OCI-LY7 (cell line): ENCODE data around the gene EPB41L2. TPM values are rescaled to one million over a fixed set of nuclear protein-coding genes. Genes with fewer than 3 reads are reported as not detected.

ENCODE experiments used
- BruUV-seq: library from RNA; stranded (reverse); fragments of 400-500 nt; replicated peaks from 2 replicates; lab custom pipeline; 2021; lab: Mats Ljungman, UMichigan
- CTCF ChIA-PET: fragments of 300-600 bp; sonication (Branson Sonifier 250); formaldehyde crosslinking; loops from one replicate; lab custom pipeline; 2022; ENCODE audit warnings: antibody characterized with exemption; ENCODE audit not compliant: unreplicated experiment; lab: Charles Lee
- POLR2A ChIA-PET: fragments of 300-600 bp; sonication (Branson Sonifier 250); formaldehyde crosslinking; loops from one replicate; lab custom pipeline; 2022; ENCODE audit warnings: antibody characterized with exemption; lab: Charles Lee
- DNase-seq: peaks from one replicate; pipeline ENCODE4 v3.0.0-alpha.2; 2015; ENCODE audit warnings: low spot score
- H2AFZ ChIP-seq: fragments of 200-600 bp; sonication (generic), shearing (Covaris generic); 2 replicates; pipeline ENCODE4 v1.6.1; 2014; ENCODE audit warnings: mild to moderate bottlenecking, antibody characterized with exemption, low read length, moderate library complexity
- H3K27ac ChIP-seq: fragments of 200-600 bp; sonication (generic); 2 replicates; pipeline ENCODE4 v1.5.1; 2014; ENCODE audit warnings: mixed run types, low read depth, mild to moderate bottlenecking, moderate library complexity, low read length, inconsistent platforms; ENCODE audit not compliant: poor library complexity, severe bottlenecking
- H3K36me3 ChIP-seq: fragments of 200-600 bp; sonication (generic); 2 replicates; pipeline ENCODE4 v1.6.1; 2014; ENCODE audit warnings: mild to moderate bottlenecking, antibody characterized with exemption, low read length, moderate library complexity, mixed read lengths; ENCODE audit not compliant: insufficient read depth
- H3K4me1 ChIP-seq: fragments of 200-600 bp; sonication (generic); 2 replicates; pipeline ENCODE4 v1.5.1; 2014; ENCODE audit warnings: mild to moderate bottlenecking, low read length; ENCODE audit not compliant: insufficient read depth, poor library complexity, severe bottlenecking
- H3K4me2 ChIP-seq: fragments of 200-600 bp; sonication (generic); 2 replicates; pipeline ENCODE4 v1.6.1; 2014; ENCODE audit warnings: mild to moderate bottlenecking, low read length
- H3K4me3 ChIP-seq: fragments of 200-600 bp; sonication (generic); 2 replicates; pipeline ENCODE4 v1.5.1; 2014; ENCODE audit warnings: mild to moderate bottlenecking, low read depth, low read length; ENCODE audit not compliant: poor library complexity, severe bottlenecking
- H3K79me2 ChIP-seq: fragments of 200-600 bp; sonication (generic); 2 replicates; pipeline ENCODE4 v1.6.1; 2016; ENCODE audit warnings: low read depth, mild to moderate bottlenecking, low read length, moderate library complexity, mixed read lengths; ENCODE audit not compliant: insufficient read depth
- H3K9me2 ChIP-seq: fragments of 200-600 bp; sonication (generic); 2 replicates; pipeline ENCODE4 v1.6.1; 2016; ENCODE audit warnings: mild to moderate bottlenecking, low read length, mixed read lengths; ENCODE audit not compliant: insufficient read depth
- H3K9me3 ChIP-seq: fragments of 200-600 bp; sonication (generic); 2 replicates; pipeline ENCODE4 v1.6.1; 2014; ENCODE audit warnings: mild to moderate bottlenecking, mixed run types, low read length, mixed read lengths
- H4K20me1 ChIP-seq: fragments of 200-600 bp; sonication (generic); 2 replicates; pipeline ENCODE4 v1.6.1; 2014; ENCODE audit warnings: mild to moderate bottlenecking, antibody characterized with exemption, low read length, moderate library complexity, mixed read lengths; ENCODE audit not compliant: insufficient read depth
- EZH2phosphoT487 ChIP-seq: fragments of 200-600 bp; sonication (generic); IDR thresholded peaks from 2 replicates; pipeline ENCODE4 v1.6.1; 2018; ENCODE audit warnings: low read depth, borderline replicate concordance, mild to moderate bottlenecking, mixed run types, antibody characterized with exemption, low read length, moderate library complexity, mixed read lengths
- intact Hi-C: fragments of 100-400 bp; cut with micrococcal nuclease; formaldehyde crosslinking; loops from one replicate; pipeline ENCODE4 v1.10.0; 2022; ENCODE audit not compliant: unreplicated experiment
- total RNA-seq, 2 experiments: library from RNA; depleted of rRNA in 1 of 2; stranded (reverse); fragments of >200 nt in 1 of 2; shearing (Covaris generic) in 1 of 2; gene quantifications; 2 replicates each; pipeline ENCODE4 v1.2.3, GENCODE V29; 2014 to 2022
- TF ChIP-seq, protein P1 (sequence below): fragments of 200-600 bp; sonication (generic); conservative IDR thresholded peaks from 2 replicates; pipeline ENCODE4 v1.5.1; 2014; ENCODE audit warnings: mild to moderate bottlenecking, antibody characterized with exemption, low read length, moderate library complexity, mixed read lengths

EPB41L2 gene
- total RNA-seq, 2 experiments from 2014 or later: 36.7 to 138 TPM

DNA sequence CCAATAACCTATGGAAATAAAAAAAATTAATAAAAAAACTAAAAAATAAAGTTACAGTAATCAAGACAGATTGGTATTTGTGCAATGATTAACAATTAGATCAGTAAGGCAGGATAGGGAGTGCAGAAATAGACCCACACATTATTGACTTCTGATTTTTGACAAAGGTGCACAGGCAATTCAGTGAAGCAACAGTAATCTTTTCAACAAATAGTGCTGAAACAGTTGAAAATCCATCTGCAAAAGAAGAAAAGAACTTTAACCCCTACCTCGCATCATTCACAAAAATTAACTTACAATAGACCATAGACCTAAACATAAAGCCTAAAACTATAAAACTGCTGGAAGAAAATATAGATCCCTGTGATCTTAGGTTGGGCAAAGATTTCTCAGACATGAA lies 240.3 kb downstream of the EPB41L2 start:
- H3K4me3 ChIP-seq: no peak overlapping the region
- no TSS peak for BruUV-seq
- CTCF ChIA-PET: no interaction called here

DNA sequence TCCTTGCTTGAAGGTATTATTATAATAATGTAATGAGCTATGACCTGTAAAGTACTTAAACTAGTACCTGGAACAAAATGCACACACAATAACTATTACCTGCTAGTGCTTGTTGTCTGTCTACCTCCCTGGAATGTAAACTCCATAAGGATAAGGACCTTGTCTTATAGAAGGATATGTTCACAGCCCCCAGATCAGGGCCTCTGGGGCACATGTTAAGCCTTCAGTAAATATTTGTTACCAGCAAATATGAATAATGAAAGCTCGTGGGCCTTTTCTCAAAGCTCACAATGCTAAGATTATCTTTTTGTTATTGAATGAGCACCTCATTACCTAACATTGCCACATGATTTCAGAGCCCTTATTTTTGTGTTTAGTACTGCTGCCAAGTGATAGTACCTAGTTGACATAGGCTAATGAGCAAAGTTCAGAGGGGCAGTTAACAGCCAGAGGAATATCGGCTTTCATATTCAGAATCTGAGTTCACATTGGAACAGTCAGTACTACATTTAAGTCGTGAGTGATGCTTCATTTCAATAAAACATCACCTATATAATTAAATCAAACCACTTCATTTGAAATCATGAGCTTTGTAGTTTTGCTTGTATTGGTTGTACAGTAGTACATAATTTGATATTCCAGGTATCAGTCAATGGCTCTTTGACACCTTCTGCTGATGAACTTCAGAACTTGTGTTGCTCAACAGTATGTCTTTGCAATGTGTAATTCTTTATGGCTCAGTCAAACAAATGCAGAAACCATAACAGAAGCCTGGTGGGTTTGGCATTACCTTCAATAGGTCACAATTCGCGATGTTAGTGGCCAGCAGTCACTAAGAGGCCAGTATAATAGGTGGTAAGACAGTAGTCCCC lies 247.6 kb downstream of the EPB41L2 start:
- ChIA-PET CTCF (no interaction called here), POLR2A (interaction anchor here (0.6 to 1.0 kb wide), 3 partner anchors 8 to 324 kb away, joined by 3 read pairs; partner anchors contain the start of gene SMLR1)
- no peaks in the 10 kb centered on the region for H3K4me1 ChIP-seq
- intact Hi-C loops: no loop called here
- TF ChIP-seq, protein P1, sequence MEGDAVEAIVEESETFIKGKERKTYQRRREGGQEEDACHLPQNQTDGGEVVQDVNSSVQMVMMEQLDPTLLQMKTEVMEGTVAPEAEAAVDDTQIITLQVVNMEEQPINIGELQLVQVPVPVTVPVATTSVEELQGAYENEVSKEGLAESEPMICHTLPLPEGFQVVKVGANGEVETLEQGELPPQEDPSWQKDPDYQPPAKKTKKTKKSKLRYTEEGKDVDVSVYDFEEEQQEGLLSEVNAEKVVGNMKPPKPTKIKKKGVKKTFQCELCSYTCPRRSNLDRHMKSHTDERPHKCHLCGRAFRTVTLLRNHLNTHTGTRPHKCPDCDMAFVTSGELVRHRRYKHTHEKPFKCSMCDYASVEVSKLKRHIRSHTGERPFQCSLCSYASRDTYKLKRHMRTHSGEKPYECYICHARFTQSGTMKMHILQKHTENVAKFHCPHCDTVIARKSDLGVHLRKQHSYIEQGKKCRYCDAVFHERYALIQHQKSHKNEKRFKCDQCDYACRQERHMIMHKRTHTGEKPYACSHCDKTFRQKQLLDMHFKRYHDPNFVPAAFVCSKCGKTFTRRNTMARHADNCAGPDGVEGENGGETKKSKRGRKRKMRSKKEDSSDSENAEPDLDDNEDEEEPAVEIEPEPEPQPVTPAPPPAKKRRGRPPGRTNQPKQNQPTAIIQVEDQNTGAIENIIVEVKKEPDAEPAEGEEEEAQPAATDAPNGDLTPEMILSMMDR: no peak
- no peak for TF ChIP-seq EZH2phosphoT487
- H3K9me2 ChIP-seq: no peaks in the 10 kb centered on the region
- no peaks in the 10 kb centered on the region for H3K79me2 ChIP-seq
- no peak overlapping the region for H3K27ac ChIP-seq
- no peak overlapping the region for H2AFZ ChIP-seq
- BruUV-seq: no TSS peak
- H3K36me3 ChIP-seq: no peaks in the 10 kb centered on the region
- no peak overlapping the region for H3K4me3 ChIP-seq
- no peaks in the 10 kb centered on the region for H3K9me3 ChIP-seq
- H4K20me1 ChIP-seq: no peaks in the 10 kb centered on the region
- H3K4me2 ChIP-seq: no peak overlapping the region
- DNase-seq: no peak

More for the DNA sequence above, 240.3 kb downstream of the EPB41L2 start:
- intact Hi-C loops: no loop called here
- no peaks in the 10 kb centered on the region for H3K9me3 ChIP-seq
- H2AFZ ChIP-seq: no peak overlapping the region
- DNase-seq: no peak
- no peaks in the 10 kb centered on the region for H3K79me2 ChIP-seq
- TF ChIP-seq, protein P1: no peak
- TF ChIP-seq EZH2phosphoT487: no peak
- no peak overlapping the region for H3K27ac ChIP-seq
- no peaks in the 10 kb centered on the region for H3K36me3 ChIP-seq
- POLR2A ChIA-PET: interaction anchor here (1.6 kb wide), 1 partner anchor 7 kb away, joined by 3 read pairs; no protein-coding TSS in a partner anchor
- H3K4me2 ChIP-seq: no peak overlapping the region
- no peaks in the 10 kb centered on the region for H4K20me1 ChIP-seq
- H3K9me2 ChIP-seq: no peaks in the 10 kb centered on the region
- no peaks in the 10 kb centered on the region for H3K4me1 ChIP-seq

DNA sequence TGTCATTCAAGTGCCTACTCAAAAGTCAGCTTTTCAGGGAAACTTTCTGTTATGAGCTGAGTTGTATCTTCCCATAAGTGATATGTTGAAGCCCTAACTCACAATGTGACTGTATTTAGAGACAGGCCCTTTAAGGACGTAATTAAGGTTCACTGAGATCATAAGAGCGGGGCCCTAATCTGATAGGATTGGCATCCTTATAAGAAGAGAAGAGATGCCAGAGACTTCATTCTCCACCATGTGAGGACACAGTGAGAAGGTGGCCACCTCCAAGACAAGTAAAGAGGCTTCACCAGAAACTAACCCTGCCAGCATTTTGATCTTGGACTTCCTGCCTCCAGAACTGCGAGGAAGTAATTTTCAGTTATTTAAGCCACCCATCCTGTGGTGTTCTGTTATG lies 248.5 kb downstream of the EPB41L2 start:
- Histone ChIP-seq H2AFZ (no peak overlapping the region), H3K79me2 (no peaks in the 10 kb centered on the region), H3K9me3 (no peaks in the 10 kb centered on the region), H3K27ac (no peak overlapping the region), H4K20me1 (no peaks in the 10 kb centered on the region), H3K36me3 (no peaks in the 10 kb centered on the region), H3K4me1 (no peaks in the 10 kb centered on the region), H3K9me2 (no peaks in the 10 kb centered on the region), H3K4me2 (no peak overlapping the region), H3K4me3 (no peak overlapping the region)
- no TSS peak for BruUV-seq
- ChIA-PET POLR2A (interaction anchor here (0.6 to 1.0 kb wide), 2 partner anchors 13 to 325 kb away, joined by 3 read pairs; partner anchors contain the start of gene SMLR1), CTCF (no interaction called here)
- DNase-seq: no peak
- no peak for TF ChIP-seq EZH2phosphoT487
- TF ChIP-seq, protein P1: no peak
- intact Hi-C loops: no loop called here
